Activated T-helper 1 cell treated with Interleukin-2 at 50 U/mL for 16 hours (primary cell): Measurements from ENCODE around the gene FILIP1.
A peak's percentile ranks its signal among the peaks of the same experiment; 100 is the strongest.

Experiments
- DNase-seq: peaks from one replicate; pipeline ENCODE4 v3.0.0-alpha.2; 2020; ENCODE audit warnings: low read depth

FILIP1 gene

DNA sequence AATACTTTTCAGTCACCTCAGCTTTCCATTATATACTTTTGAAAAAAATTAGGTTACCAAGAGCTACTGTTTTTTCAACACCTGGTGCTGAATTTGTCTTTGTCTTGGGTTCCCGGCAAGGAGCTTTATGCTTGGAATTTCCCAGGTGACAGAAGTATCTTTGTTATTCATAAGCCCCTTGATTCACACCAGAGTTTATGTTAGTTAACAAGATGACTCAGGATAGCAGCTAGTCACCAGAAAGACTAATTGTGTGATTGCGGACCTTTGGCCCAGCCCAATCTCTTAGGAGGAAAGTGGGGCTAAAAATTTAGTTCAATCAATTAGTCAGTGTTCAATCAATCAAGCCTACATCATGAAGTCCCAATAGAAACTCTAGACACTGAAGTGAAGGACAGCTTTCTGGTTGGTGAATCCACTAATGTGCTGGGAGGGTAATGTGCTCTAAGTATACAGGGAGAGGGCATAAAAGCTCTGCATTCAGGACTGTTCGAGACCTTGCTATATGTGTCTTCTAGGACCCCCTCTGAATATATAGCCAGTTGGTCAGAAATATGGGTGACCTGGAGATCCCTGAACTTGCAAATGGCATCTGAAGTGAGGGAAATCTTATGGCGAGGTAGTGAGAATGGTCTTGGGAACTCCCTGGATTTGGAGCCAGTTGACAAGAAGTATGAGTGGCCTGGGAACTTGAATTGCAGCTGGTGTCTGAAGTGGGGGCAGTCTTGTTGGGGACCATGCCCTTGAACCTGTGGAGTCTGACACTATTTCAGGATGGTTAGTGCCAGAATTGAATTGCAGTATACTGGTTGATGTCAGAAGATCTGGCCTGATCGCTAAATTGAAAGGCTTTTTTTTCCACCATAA, 225.2 kb downstream of the FILIP1 start:
- DNase-seq = no peak

DNA sequence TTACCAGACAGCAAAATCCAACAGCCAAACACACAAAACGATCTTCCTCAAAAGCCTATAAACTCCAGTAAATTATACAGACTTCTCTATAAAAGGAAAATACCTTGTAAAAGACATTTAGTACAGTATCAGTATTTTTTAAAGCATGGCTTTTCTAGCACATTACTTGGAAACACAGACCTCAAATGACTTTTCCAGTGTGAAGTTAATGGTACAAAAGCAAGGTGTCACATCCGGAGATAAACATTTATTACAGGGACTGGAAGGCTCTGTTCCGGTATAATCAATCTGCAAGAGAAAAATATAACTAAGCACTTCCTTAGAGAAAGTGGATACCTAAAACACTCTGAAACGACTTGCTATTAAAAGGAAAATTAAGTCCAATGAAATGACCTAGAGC, 226.1 kb downstream of the FILIP1 start:
- no peak for DNase-seq

DNA sequence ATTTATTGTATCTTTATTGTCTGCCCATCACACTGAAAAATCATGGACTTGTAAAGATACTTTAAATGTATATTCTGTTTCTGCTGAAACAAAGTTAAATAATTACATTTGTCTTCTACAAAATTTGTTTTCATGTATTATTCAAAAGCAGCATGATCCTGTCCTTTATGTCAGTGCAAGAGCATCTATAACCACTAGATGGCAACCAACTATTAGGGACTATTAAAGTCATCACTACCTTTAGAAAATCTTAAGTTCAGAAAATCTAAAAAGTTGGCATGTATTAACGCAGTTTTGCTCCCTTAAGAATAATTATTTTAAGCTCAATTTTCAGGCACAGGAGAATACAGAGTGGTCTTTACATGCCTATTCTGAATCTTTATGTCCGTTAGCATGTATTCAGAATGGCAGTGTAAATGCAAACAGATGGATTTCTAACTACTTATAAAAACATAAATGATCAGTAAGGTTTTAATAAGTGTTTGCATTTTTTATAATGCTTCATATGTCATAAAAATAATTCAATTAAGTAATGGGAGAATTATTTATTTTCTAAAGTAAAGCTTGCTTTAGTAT, 226.8 kb downstream of the FILIP1 start:
- no peak for DNase-seq

DNA sequence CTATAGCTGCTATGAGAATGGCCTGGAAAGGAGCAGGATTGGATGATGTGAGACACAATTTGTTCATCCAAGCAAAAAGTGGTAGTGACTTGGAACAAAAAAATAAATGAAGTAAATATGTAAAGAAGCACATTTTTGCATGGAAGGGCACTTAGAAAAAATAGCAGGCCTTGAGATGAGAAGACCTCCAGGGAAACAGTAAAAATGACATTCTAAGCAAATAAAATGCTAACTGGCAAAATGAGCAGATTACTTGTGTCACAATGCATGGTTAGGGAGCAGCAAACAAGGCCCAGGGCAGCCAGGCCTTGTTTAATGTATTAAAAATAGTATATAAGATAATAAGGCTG, 230.2 kb downstream of the FILIP1 start:
- DNase-seq = no peak

DNA sequence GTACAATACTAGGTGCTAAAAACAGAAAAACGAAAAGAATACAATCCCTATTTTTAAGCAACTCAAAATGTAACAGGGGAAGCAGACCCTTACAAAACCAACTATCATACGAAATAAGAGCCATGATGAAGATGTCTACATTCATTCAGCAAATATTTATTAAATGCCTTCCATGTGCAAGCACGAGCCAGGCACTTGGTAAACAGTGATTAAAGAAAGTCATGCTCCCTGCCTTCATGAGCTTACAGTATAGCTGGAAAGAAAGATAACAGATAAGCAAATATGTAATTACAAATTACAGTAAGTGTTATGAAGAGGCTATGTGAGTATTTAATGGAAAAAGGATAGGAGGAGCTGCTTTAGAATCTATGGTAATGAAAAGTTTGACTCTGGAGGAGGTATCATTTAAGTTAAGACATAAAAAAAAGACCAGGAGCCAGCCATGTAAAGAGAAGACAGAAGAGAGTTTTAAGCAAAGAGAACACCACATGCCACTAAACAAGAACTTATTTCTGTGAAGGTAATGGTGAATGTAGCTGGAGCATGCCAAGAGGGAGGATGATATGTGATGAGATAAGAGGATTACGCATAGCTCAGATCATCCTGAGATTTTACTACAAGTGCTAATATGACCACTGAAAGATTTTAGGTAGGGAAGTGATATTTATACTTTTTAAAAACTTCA, 230.7 kb downstream of the FILIP1 start:
- DNase-seq = no peak

DNA sequence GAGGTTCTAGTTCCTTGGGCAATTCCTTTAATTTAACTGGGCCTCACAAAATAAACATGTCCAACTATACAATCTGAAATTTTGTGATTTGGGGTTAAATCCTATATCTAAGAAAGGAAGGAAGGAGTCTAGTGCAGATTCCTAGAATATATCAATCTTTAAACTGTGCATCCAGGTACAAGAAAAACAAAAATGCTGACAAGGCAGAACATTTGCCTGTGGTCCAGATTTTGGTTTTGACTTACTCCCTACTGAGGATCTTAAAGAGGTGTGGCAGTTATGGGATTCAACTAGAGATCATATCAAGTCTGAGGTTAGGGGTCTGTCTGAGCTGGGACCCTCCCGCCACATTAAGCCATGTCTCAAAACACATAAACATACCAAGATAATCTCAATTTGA, 232.3 kb downstream of the FILIP1 start:
- DNase-seq = no peak

DNA sequence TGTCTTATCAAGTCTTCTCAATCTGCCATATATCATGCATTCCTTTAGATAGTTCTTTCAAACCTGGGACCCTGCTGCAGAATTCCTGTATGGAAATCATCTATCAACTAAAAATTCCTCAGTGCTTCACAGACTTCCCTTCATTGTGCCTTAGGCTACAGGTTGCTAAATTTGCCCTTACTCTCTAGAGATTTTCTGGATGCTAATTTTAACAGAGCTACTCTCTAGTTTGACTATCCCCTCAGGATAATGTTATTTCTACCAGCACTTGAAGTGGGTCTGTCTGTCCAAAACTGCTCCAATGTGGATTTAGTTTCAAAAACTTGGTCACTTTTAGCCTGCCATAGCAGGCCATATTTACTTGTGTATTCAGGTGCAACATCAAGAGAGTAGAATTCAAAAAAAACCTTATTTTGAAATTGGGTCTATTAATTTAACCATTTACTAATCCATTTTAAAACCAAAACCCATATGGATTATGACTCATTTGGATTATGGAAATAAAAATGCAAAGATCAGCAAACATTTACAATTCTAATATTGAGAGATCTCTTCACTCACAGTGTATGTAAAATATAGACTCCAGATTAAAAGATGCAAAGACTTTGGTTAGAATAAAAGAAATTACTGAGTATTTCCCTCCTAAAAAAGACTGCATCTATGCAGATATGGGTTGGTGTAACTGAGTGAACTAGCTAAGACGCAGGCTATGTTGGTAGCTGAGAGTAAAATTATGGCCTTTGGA, 236.1 kb downstream of the FILIP1 start:
- no peak for DNase-seq

DNA sequence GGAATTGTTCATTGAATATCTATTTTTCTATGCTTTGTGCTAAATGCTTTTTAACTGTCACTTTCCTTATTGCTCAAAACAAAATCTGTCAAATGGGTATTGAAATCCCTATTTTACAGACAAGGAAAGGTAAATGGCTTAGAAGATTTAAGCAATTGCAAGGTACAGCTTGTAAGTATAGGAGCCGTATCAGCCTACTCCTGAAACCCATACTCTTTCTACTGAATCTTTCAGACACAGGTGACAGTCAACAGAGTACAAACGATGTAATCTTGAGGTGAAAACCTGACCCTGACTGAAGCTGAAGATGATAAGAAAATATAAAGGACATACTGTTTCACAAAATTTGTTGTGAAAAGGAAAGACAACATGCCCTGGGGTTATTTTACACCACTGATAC, 243.0 kb downstream of the FILIP1 start:
- no peak for DNase-seq

DNA sequence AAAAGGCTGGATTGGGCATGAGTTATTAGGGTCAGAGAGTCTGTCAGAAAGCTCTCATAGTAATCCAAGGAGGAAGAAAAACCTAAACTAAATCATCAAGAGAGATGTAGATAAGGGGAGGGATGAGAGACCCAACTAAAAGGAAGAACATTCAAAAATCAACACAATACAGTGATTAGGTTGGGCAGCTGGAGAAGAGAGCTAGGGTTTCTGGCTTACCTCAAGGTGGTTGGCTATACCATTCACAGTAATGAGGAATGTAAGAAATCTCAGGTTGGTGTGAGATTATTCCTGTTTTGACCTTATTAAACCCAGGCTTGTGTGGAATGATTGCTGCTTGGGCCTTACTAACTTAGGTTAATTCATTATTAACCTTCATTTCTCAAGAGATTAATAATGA, 243.8 kb downstream of the FILIP1 start:
- no peak for DNase-seq

DNA sequence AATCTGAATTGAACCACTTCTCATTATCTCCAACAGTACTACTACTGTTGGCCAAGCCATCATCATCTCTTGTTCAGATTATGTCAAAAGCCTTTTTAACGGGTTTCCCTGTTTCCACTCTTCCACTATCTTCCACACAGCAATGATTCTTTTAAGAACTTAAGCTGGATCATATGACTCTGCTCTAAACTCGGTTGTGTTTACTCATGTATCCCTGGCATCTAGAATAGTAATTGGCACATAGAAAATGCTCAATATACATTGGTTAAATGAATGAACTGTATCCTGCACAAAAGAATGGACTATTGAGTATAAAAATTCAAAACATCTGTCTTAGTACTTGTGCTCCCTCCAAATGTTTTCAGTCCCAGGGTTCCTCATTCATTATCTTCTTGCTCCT, 247.2 kb downstream of the FILIP1 start:
- no peak for DNase-seq

DNA sequence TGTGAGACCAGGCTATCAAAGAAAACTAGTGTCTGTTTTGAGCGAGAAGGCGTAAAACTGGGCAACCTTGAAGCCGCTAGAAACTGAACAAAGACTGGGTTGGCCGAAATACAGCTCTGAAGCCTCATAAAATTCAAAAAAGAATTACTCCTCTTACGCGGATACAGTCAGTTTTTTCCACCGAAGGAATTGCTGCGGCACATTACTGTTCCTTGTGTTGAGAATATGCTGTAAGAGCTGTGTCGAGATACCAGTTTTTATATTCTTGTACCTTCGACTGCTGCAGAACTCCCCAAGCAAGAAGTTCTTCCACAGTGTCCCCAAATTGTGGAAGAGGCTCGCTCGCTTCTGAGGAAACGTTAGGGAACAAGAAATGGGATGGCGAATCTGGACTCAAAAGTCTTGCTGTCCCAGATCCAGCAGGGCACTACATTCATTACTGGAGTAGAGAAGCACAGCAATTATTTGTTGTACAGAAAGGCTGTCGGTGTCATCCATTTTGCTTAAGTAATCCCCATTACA, 249.5 kb downstream of the FILIP1 start:
- DNase-seq = no peak

DNA sequence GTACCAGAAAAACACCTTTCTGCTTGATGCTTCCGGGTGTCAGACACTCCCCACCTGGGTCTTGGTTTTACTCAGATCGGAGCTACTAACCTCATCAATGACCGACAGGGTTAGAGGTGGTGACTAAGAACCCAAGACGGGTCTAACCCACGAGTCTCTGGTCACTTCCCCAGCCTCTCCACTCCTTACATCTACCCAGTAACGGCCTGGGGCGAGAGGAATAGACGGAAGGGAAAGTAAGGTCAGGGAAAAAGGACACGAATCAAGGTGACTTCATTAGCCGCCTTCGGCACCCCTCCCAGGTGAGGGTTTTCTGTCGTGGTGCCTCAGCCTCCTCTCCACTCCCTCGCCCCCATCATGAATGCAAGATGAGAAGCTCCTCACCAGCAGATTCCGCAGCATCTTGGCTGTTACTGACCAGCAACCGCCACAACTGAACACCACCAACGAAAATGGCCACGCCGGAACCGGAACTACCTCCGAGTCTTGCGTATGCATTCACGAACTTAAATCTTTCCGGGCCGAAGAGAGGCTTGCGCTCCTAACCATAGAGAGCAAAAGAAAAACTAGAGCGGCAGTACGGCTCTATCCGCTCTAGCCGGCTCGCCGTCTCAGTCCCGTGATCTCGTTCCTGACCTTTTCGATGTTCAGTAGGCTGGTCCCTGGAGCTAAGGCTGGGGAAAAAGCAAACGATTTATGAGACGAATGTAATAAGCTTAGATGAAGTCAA, 250.1 kb downstream of the FILIP1 start, which contains the start of gene COX7A2:
Gene COX7A2 (minus strand): TSS at position 469 of the 730 bp plus-strand sequence. CDS start 67 bp downstream, at position 402.
- DNase-seq = peak; percentile 73
